Renal cortex interstitium (tissue), 15 donors: Measurements from ENCODE around the gene KDM5B. TPM values are rescaled to one million over a fixed set of nuclear protein-coding genes. Genes with fewer than 3 reads are reported as not detected.
A peak's percentile ranks its signal among the peaks of the same experiment; 100 is the strongest.

Source experiments
- DNase-seq, 11 donors: peaks; one replicate each; pipeline ENCODE4 v3.0.0-alpha.2; 2013; ENCODE audit warnings: low read depth in 9 of 11, low spot score in 4 of 11; ENCODE audit errors: extremely low read depth in 1 of 11
- long read RNA-seq, 16 experiments: transcript quantifications; one replicate each; lab custom pipeline, GENCODE V29; 2026
- polyA plus RNA-seq, 3 donors: library from polyadenylated mRNA; unstranded; fragments of 120-200 nt; gene quantifications; one replicate each; pipeline ENCODE4 v1.2.1, GENCODE V29; 2013; ENCODE audit not compliant: insufficient read length in 3 of 3

Gene KDM5B
- polyA plus RNA-seq, result 100 to 1,000 TPM in 2 of 3 donors, 10 to 100 TPM in 1; 90.3 to 112 (median 104) TPM
- long read RNA-seq, donor 1, full-length matches to known transcripts, result 32 of 32 reads
- long read RNA-seq, donor 1, partial matches to known transcripts, result 0 of 32 reads
- long read RNA-seq, donor 1, other reads (novel, unspliced or antisense), result 0 of 32 reads
- long read RNA-seq, donor 2, full-length matches to known transcripts, result 18 of 18 reads
- long read RNA-seq, donor 2, partial matches to known transcripts, result 0 of 18 reads
- long read RNA-seq, donor 2, other reads (novel, unspliced or antisense), result 0 of 18 reads
- long read RNA-seq, donor 3, full-length matches to known transcripts, result 24 of 30 reads
- long read RNA-seq, donor 3, partial matches to known transcripts, result 6 of 30 reads
- long read RNA-seq, donor 3, other reads (novel, unspliced or antisense), result 0 of 30 reads
- long read RNA-seq, donor 4, full-length matches to known transcripts, result 16 of 16 reads
- long read RNA-seq, donor 4, partial matches to known transcripts, result 0 of 16 reads
- long read RNA-seq, donor 4, other reads (novel, unspliced or antisense), result 0 of 16 reads
- long read RNA-seq, donor 5, result 0 reads
- long read RNA-seq, donor 6, full-length matches to known transcripts, result 34 of 34 reads
- long read RNA-seq, donor 6, partial matches to known transcripts, result 0 of 34 reads
- long read RNA-seq, donor 6, other reads (novel, unspliced or antisense), result 0 of 34 reads
- long read RNA-seq, donor 7, transcript KDM5B-224 (5 exons, 3,691 nt), result minor isoform, 7 of 34 reads
- long read RNA-seq, donor 7, transcript KDM5B-211 (5 exons, 2,019 nt), result minor isoform, 5 of 34 reads
- long read RNA-seq, donor 7, transcript KDM5B-229 (1 exons, 3,141 nt), result major isoform, 19 of 34 reads
- long read RNA-seq, donor 7, partial matches to known transcripts, result 0 of 34 reads
- long read RNA-seq, donor 7, other reads (novel, unspliced or antisense), result 0 of 34 reads
- long read RNA-seq, donor 8, full-length matches to known transcripts, result 31 of 38 reads
- long read RNA-seq, donor 8, partial matches to known transcripts, result 7 of 38 reads
- long read RNA-seq, donor 8, other reads (novel, unspliced or antisense), result 0 of 38 reads
- long read RNA-seq, donor 9, transcript KDM5B-229 (1 exons, 3,141 nt), result major isoform, 7 of 19 reads
- long read RNA-seq, donor 9, partial matches to known transcripts, result 6 of 19 reads
- long read RNA-seq, donor 9, other reads (novel, unspliced or antisense), result 0 of 19 reads
- long read RNA-seq, donor 10, full-length matches to known transcripts, result 23 of 23 reads
- long read RNA-seq, donor 10, partial matches to known transcripts, result 0 of 23 reads
- long read RNA-seq, donor 10, other reads (novel, unspliced or antisense), result 0 of 23 reads
- long read RNA-seq, donor 11, full-length matches to known transcripts, result 19 of 27 reads
- long read RNA-seq, donor 11, partial matches to known transcripts, result 8 of 27 reads
- long read RNA-seq, donor 11, other reads (novel, unspliced or antisense), result 0 of 27 reads
- long read RNA-seq, donor 12, transcript KDM5B-229 (1 exons, 3,141 nt), result major isoform, 6 of 8 reads
- long read RNA-seq, donor 12, partial matches to known transcripts, result 0 of 8 reads
- long read RNA-seq, donor 12, other reads (novel, unspliced or antisense), result 0 of 8 reads
- long read RNA-seq, donor 13, full-length matches to known transcripts, result 40 of 53 reads
- long read RNA-seq, donor 13, partial matches to known transcripts, result 13 of 53 reads
- long read RNA-seq, donor 13, other reads (novel, unspliced or antisense), result 0 of 53 reads
- long read RNA-seq, donor 14, full-length matches to known transcripts, result 22 of 22 reads
- long read RNA-seq, donor 14, partial matches to known transcripts, result 0 of 22 reads
- long read RNA-seq, donor 14, other reads (novel, unspliced or antisense), result 0 of 22 reads
- long read RNA-seq, donor 15, full-length matches to known transcripts, result 16 of 16 reads
- long read RNA-seq, donor 15, partial matches to known transcripts, result 0 of 16 reads
- long read RNA-seq, donor 15, other reads (novel, unspliced or antisense), result 0 of 16 reads
- long read RNA-seq, donor 16, full-length matches to known transcripts, result 64 of 146 reads
- long read RNA-seq, donor 16, partial matches to known transcripts, result 82 of 146 reads
- long read RNA-seq, donor 16, other reads (novel, unspliced or antisense), result 0 of 146 reads

DNA sequence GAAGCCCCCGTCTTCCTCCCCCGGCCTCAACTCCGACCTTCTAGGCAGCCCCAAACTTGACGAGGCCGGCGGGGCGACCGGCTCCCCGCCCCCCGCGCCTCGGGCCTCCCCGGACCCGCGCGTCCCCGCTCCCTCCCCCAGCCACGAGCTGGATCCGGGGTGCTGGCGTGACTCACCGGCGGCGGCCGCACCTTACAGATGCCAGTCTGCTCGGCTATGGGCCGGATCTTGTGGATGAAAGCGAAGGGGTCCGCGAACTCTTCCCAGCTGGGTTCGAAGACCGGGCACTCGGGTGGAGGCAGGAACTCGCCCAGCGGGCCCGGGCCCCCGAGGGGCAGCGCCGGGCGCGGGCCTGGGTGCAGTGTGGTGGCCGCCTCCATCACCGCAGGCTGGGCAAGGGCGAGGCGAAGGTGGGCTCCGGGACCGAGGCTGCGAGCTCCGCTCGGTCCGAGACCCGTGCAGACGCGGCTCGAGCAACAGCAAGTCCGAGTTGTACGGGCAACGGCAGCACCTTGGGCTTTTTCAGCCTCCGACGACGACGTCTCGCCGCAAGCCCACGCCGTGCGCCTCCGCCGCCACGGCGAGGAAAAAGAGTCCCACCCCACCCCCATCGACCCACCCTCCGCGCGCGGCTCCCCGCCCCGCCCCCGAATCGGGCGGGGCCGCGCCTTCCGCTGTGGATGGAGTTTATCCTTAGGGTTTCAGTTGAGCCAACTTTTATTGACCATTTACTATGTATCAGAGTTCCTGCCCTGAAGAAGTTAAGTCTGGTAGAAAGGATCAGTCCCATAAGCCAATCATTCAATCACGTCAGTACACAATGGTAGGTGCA is at the start of gene KDM5B:
Gene KDM5B, minus strand, starts transcription at position 496 of the 832 bp plus-strand sequence. Its CDS starts 116 bp downstream, at position 380.
- peak in 6 of 11 donors; percentile 44 to 72 (median 63) for DNase-seq

DNA sequence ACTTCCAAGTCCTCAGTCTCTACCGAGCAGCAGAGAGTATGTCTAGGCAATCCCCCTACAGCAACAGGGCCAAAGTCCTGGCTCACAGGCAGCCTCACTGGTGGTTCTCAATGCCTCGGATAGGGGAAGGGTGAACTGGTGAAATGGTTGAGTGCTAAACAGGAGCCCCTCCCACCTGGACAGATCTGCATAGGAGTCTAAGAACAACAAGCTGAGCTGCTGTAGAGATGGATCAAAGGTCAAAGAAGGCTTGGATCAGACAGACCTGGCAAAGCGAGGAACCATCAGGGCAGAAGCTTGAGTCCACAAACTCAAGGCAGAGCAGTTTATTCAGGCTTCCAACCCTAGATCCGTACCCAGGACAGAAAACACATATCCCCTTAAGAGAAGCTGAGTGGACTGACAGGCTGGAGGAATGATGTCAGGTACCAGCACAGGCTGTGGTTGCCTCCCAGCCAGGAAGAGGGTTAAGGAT is 49.0 kb upstream of the KDM5B start:
- DNase-seq, result peak in 1 of 11 donors; percentile 45

DNA sequence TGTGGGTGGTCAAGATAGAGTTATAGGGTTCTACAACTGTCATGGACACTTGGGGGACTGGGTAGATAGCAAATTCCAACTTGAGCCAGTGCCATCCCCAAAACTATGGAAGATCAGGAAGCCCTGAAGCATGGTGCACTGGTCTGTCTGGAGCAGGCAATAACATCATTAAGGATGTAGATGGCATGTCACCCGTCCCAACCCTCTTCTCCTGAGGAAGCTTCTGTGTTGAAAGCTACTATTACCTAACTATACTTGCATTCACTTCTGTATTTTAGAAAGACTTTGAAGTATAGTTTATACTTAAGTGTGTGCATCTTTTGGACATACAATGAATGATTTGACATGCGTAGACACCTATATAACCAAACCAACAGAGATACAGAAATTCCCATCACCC is 47.8 kb upstream of the KDM5B start:
- no peak for DNase-seq

DNA sequence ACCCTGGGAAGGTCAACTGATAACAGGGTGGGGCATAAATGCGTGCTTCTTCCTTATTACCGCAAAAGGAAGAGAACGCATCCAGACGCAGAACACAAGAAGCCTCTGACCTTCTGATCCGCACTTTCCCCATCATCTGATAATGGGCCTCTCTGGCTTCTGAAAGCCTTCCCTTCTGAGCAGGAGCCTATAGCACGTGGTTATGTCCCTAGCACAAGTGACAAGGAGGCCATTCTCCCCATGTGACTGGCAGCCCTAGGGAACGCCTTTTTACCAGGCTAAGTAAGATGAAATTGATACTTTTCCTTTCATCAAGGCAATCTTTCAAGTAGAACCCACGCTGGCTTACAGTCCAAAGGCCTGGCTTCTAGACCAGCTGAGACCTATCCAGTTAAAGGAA is 46.6 kb upstream of the KDM5B start:
- DNase-seq, result no peak

DNA sequence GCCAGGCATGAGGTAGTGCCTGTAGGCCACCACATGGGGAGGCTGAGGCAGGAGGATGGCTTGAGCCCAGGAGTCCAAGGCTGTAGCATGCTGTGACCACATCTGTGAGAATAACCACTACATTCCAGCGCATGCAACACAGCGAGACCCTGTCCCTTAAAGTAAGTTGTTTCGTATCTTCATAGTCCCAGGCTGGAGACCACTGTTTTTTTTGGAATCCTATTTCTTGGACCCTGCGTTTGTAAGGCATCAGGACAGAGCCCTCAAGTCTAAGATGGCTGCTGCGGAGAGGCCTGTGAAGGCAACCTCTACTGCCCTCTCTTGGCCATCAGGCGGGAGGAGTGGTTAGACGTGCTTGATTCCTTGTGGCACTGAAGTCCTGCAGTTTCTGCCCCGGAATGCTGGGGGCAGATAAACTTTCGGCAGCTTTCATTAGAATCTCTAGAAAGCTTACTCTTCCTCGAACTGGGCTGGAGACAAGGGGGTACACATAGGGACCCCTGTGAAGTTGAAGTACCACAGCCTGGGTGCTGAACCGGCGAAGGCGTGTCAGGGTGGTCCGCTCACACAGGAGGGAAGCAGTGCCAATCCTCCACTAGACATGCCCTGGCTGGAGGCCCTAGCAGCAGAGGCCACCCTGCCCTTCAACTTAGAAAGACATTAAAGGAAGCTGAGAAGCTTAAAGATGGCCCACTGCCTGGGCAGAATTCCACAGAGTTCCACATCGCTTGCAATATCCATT is 44.1 kb upstream of the KDM5B start:
- peak in 3 of 11 donors; percentile 13 to 20 (median 18) for DNase-seq

DNA sequence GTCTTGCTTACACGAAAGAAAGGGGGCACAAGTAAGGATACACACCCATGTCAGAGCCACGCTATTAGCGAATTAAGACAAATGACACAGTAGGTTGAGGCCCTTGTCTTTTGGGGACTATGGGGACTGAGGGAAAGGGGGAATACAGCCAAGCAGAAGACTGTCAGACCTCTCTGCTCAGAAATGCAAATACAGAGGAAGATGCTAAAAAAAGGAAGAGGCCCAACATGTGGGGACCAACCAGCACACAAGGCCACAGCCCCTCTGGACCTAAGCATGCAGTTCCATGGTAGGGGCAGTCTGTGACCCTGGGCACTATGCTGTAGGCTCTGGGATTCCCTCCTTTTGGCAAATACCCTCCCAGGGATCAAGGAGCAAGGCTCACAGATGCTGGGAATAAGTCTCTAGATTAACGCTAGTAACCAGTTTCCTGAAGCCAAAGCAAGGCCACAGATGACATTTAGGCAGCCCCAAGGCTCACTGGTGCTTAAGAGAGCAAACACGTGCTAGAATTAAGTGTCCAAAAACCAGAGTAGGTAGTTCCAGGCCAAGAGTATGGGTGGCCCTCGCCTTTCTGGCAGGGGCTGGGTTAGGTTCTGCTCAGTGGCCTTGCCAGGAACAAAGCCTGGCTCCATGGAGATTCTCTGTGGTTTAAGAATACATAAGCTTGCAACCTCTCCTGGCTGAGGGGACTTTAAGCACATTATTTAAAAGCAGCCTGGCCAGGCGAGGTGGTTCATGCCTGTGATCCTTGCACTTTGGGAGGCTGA is 42.6 kb upstream of the KDM5B start:
- no peak for DNase-seq

DNA sequence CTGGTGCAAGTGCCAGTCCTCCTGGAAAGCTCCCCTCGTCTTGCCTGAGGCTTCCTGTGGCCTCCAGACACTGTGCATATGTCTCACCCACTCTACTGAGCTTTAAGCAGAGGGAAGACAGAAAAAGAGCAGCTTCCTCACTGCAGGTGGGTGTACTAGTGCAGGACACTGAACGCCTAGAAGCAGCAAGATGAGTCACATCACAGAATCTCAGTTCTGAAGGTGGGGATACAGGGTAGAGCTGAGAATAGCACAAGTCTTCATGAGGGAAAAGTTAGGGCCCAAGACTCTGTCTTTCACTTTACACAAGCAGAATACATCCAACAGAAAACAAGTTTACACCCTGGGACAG is 39.9 kb upstream of the KDM5B start:
- no peak for DNase-seq

DNA sequence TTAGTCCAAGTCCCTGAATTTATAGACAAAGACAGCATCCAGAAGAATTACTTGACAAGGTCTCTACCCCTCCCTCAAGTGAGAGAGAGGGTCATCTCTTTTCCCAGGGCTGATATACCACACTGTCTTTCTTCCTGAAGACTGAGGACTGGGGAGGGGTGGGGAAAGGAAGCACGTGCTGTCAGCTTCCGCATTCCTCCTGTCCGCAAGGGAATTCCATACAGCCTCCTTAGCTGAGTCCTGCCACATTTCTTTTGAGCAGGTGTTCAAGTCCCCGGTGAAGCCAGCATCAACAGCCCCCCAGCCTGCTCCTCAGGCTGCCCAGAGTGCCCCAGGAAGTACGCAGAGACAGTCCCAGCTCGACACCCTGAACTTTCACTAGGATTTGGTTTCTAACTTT is 36.7 kb upstream of the KDM5B start:
- no peak for DNase-seq

DNA sequence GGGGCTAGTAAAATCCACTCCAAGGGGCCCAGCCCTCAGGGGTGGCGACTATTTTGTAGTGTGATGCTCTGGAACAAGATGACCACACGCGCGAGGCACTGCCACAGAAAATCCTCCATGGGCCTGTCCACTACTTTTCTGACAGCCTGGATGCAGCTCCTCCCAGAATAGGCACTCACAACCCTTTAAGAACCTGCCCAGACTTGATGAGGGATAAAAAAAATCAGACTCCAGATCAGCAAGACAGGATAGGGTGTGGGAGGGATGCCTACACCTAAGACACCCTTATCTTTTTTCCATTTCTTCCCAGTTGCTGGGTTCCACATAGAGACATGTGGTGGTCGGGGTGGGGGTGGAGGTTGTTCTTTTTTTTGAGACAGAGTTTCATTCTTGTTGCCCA is 36.0 kb upstream of the KDM5B start:
- no peak for DNase-seq

DNA sequence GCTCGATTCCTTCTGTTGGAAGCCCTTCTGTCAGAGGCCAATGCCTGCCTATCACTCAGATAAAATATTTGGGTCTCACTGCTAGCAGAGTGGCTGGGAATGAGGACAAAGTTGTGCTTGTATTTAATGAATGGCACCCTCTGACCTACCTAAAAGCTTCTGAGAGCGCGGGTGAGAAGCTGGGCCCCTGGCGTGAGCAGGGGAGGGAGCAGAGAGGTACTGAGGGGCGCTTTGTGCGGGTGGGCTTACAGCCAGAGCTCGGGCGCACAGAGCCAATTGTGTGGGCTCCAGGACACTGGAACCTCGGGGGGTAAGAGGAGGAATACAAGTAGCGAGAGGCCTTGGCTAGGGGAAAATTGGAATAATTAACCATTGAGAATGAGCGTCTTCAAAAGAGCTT is 34.9 kb upstream of the KDM5B start:
- DNase-seq, result no peak

DNA sequence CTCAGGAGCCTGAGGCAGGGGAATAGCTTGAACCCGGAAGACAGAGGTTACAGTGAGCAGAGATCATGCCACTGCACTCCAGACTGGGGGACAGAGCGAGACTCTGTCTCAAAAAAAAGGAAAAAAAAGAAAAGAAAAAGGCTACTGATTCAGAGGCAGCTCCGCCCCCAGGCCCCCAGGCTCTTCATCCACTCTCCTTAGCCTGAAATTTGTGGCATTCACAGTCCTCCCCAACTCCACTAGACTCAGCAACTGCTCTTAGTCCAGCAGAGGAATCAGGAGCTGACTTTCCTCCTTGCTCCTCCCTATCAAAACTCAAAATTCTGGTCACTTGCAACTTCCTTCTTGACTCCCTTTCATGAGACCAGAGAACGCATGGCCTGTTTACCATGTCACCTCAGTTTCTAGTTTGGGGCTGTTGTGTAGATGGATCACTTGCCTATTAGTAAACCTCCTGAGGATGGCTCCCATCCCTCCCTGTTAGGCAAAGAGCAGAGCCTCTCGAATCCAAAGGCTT is 29.6 kb upstream of the KDM5B start:
- no peak for DNase-seq

DNA sequence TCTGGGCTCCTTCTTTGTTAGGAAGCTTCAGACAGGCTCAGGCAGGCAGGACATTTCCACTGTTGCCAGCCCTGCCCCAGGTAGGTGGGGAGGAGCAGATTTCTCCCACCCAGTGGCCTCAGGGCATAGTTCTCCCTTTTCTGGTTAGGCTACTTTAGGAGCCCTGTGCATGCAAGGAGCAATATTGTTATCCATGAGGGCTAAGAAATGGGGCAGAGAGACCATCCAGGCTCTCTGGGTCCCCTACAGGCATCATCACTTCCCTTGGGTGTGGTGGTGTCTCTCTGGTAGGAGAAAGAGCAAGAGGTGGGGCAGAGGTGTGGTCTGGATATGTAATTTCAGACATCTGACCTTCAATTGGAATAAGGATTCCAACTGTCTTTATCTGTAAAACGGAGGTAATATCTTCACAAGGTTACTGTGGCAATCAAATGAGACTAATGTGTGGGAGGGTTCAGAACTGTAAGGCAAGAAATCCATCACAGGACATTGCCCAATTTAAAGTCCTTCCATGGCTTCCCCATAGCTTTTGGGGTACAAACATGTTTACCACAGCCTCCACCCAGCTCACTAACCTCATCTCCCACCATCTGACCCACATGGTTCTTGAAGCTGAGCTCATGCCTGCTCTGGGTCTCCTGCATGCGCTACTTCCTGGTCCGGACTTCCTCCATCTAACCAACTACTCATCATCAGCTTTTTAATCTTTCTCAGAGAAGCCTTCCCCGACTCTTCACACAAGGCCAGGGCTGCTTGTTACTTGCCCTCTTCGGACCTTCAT is 28.6 kb upstream of the KDM5B start:
- DNase-seq, result no peak

DNA sequence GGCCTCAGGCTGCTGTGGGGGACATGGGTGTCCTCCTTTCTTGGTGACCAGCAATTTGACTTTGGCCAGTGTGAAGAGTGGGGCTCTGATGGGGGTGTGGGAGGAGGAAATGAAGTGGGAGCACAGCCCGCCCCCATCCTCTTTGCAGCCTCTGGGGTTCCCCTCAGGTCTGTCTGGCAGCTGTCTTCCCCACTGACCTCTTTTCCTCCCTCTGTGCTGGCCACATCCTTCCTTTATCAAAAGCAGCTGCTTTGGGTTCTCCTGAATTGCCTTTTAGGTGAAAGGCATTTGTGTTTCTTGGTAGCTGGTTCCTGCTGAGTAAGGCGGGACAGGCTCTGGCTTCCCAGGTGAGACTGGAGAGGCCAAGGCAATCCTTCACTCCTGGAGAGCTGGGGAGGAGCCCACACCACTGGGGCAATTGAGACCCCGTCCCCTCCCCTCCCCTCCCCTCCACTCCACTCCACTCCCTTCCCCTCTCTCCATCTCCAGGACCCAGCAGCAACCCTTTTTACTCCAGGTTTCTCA is 27.4 kb upstream of the KDM5B start:
- no peak for DNase-seq
